ENCODE data around the gene C2orf78. TPM values are rescaled to one million over a fixed set of nuclear protein-coding genes. Genes with fewer than 3 reads are reported as not detected.

C2orf78 gene
- total and polyA plus RNA-seq, 2 donors from 2014 or later, result not detected

- Histone ChIP-seq H3K4me1 (ENCODE audit: control insufficient read depth in 2 of 3, insufficient read depth in 2 of 3, low read depth in 1 of 3, low read length in 3 of 3) (no peaks in the 10 kb centered on the region), H3K9ac (ENCODE audit: low read length in 3 of 3) (no peak overlapping the region), H3K4me3 (ENCODE audit: low read length in 3 of 3) (no peak overlapping the region), H3K9me3 (ENCODE audit: control insufficient read depth in 2 of 3, insufficient read depth in 1 of 3, low read length in 3 of 3) (no peaks in the 10 kb centered on the region), H3K36me3 (ENCODE audit: control insufficient read depth in 2 of 3, insufficient read depth in 3 of 3, low read length in 3 of 3) (peaks cover 10 to 35% (median 27%) of the 10 kb centered on the region in 3 donors), H3K27me3 (ENCODE audit: control insufficient read depth, insufficient read depth, low read length) (no peaks in the 10 kb centered on the region), H3K27ac (ENCODE audit: low read depth in 2 of 2, low read length in 2 of 2) (no peak overlapping the region)
- intact Hi-C loops (cut with DNase I), result no loop called here
- DNase-seq (no peak), FAIRE-seq (no peak)
- TF ChIP-seq CTCF (IDR thresholded peaks at IDR 0.05; ENCODE audit: borderline replicate concordance, extremely low read depth, insufficient read depth), result no peak
These were observed 17.0 kb upstream of the C2orf78 start for GRCh38 chr2:73766994-73767393.

DNA sequence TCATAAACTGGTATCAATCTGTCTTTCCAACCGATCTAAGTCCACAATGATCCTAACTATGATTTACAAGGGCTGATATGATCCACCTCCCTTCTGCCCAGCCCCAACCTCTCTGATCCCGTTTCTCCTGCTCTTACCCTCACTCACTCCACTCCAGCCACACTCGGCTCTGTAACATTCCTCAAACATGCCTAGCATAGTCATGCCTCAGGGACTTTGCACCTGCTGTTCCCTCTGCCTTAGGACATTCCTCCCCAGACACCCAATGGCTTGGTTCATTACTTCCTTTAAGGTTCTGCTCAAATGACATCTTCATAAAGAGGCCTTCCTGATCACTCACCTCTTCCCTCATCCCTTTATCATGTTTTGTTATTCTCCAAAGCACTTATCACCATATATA is 13.3 kb upstream of the C2orf78 start:
- no peak overlapping the region for H3K27ac ChIP-seq (ENCODE audit: low read depth in 2 of 2, low read length in 2 of 2)
- no peak for TF ChIP-seq CTCF (IDR thresholded peaks at IDR 0.05; ENCODE audit: borderline replicate concordance, extremely low read depth, insufficient read depth)
- intact Hi-C loops (cut with DNase I), result no loop called here
- FAIRE-seq (no peak), DNase-seq (no peak)
- no peaks in the 10 kb centered on the region for H3K9me3 ChIP-seq (ENCODE audit: control insufficient read depth in 2 of 3, insufficient read depth in 1 of 3, low read length in 3 of 3)
- no peak overlapping the region for H3K9ac ChIP-seq (ENCODE audit: low read length in 3 of 3)
- H3K4me3 ChIP-seq (ENCODE audit: low read length in 3 of 3), result no peak overlapping the region
- H3K4me1 ChIP-seq (ENCODE audit: control insufficient read depth in 2 of 3, insufficient read depth in 2 of 3, low read depth in 1 of 3, low read length in 3 of 3), result no peaks in the 10 kb centered on the region
- peaks cover 16 to 46% (median 24%) of the 10 kb centered on the region in 3 donors for H3K36me3 ChIP-seq (ENCODE audit: control insufficient read depth in 2 of 3, insufficient read depth in 3 of 3, low read length in 3 of 3)
- no peaks in the 10 kb centered on the region for H3K27me3 ChIP-seq (ENCODE audit: control insufficient read depth, insufficient read depth, low read length)

DNA sequence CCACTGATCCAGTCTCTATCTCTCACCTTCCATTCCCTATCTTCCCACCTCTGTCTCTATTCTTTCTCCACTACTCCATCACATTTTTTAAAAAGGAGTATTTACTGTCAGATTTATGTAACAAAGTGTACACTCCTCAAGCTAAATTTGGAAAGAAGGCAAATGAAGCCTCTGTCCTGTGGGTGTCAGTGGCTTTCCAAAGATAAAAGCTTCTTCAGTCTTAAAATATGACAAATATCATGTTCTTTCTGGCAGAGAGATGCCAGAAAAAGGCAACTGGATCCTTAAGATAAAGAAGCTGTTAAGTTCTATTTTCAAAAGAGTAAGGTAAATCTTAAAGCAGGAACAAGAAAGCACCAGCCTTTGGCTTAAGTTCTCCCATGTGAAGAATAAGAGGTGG is 11.2 kb upstream of the C2orf78 start:
- H3K36me3 ChIP-seq (ENCODE audit: control insufficient read depth in 2 of 3, insufficient read depth in 3 of 3, low read length in 3 of 3), result peaks cover 15 to 43% (median 19%) of the 10 kb centered on the region in 3 donors
- H3K9ac ChIP-seq (ENCODE audit: low read length in 3 of 3), result no peak overlapping the region
- no peak overlapping the region for H3K4me3 ChIP-seq (ENCODE audit: low read length in 3 of 3)
- no peak for TF ChIP-seq CTCF (IDR thresholded peaks at IDR 0.05; ENCODE audit: borderline replicate concordance, extremely low read depth, insufficient read depth)
- FAIRE-seq, result no peak
- no peaks in the 10 kb centered on the region for H3K27me3 ChIP-seq (ENCODE audit: control insufficient read depth, insufficient read depth, low read length)
- H3K27ac ChIP-seq (ENCODE audit: low read depth in 2 of 2, low read length in 2 of 2), result no peak overlapping the region
- H3K4me1 ChIP-seq (ENCODE audit: control insufficient read depth in 2 of 3, insufficient read depth in 2 of 3, low read depth in 1 of 3, low read length in 3 of 3), result no peaks in the 10 kb centered on the region
- intact Hi-C loops (cut with DNase I), result no loop called here
- DNase-seq, result no peak
- no peaks in the 10 kb centered on the region for H3K9me3 ChIP-seq (ENCODE audit: control insufficient read depth in 2 of 3, insufficient read depth in 1 of 3, low read length in 3 of 3)

DNA sequence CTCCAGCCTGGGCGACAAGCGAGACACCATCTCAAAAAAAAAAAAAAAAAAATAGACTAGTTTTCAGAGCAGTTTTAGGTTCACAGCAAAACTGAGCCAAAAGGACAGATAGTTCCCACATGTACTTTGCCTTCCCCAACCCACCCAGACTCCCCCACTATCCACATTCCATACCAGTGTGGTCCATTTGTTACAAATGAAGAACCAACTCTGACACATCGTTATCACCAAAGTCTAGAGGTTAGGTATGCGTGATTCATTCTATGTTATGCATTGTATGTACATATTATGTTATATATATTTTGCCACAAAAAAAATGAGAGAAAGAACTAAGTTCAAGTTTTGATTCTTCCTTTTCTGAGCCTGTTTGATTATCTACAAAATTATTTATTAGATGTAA is 7.6 kb upstream of the C2orf78 start:
- intact Hi-C loops (cut with DNase I), result no loop called here
- Histone ChIP-seq H3K4me1 (ENCODE audit: control insufficient read depth in 2 of 3, insufficient read depth in 2 of 3, low read depth in 1 of 3, low read length in 3 of 3) (peaks cover 4 to 7% (median 4%) of the 10 kb centered on the region in 3 donors), H3K27ac (ENCODE audit: low read depth in 2 of 2, low read length in 2 of 2) (no peak overlapping the region), H3K36me3 (ENCODE audit: control insufficient read depth in 2 of 3, insufficient read depth in 3 of 3, low read length in 3 of 3) (peaks cover 10 to 25% (median 11%) of the 10 kb centered on the region in 3 donors), H3K9ac (ENCODE audit: low read length in 3 of 3) (no peak overlapping the region), H3K9me3 (ENCODE audit: control insufficient read depth in 2 of 3, insufficient read depth in 1 of 3, low read length in 3 of 3) (no peaks in the 10 kb centered on the region), H3K27me3 (ENCODE audit: control insufficient read depth, insufficient read depth, low read length) (no peaks in the 10 kb centered on the region), H3K4me3 (ENCODE audit: low read length in 3 of 3) (no peak overlapping the region)
- TF ChIP-seq CTCF (IDR thresholded peaks at IDR 0.05; ENCODE audit: borderline replicate concordance, extremely low read depth, insufficient read depth), result no peak
- FAIRE-seq (no peak), DNase-seq (no peak)
